Gastroesophageal sphincter (tissue), 4 donors: Measurements from ENCODE around the gene ABHD17C. TPM values are rescaled to one million over a fixed set of nuclear protein-coding genes. Genes with fewer than 3 reads are reported as not detected.

Experiments
- ATAC-seq: fragments of 150-250 bp; one replicate; pipeline ENCODE4 v1.9.1; 2016; ENCODE audit warnings: mild to moderate bottlenecking, moderate library complexity
- H3K27ac ChIP-seq, 4 donors: fragments of 200-600 bp; sonication (generic) in 3 of 4; 1 replicate in 3 of 4; 2 replicates in 1 of 4; pipeline ENCODE4 v1.5.1; 2016 to 2019
- H3K27me3 ChIP-seq: fragments of 200-600 bp; sonication (generic); one replicate; pipeline ENCODE4 v1.5.1; 2019
- H3K36me3 ChIP-seq, 2 donors: fragments of 200-600 bp; sonication (generic); one replicate each; pipeline ENCODE4 v1.5.1; 2019; ENCODE audit warnings: control low read depth in 1 of 2
- H3K4me1 ChIP-seq, 3 donors: fragments of 200-600 bp; sonication (generic); 1 replicate in 2 of 3; 2 replicates in 1 of 3; pipeline ENCODE4 v1.5.1; 2016 to 2019; ENCODE audit warnings: control low read depth in 2 of 3
- H3K4me3 ChIP-seq, 2 donors: fragments of 200-600 bp; sonication (generic); one replicate each; pipeline ENCODE4 v1.5.1; 2019; ENCODE audit warnings: mild to moderate bottlenecking in 1 of 2, moderate library complexity in 1 of 2
- H3K9me3 ChIP-seq, 3 donors: fragments of 200-600 bp; sonication (generic); one replicate each; pipeline ENCODE4 v1.5.1; 2017 to 2019; ENCODE audit warnings: control low read depth in 2 of 3
- EP300 ChIP-seq: sonication (generic); formaldehyde crosslinking; IDR thresholded peaks from one replicate; pipeline ENCODE4 v1.6.1; 2017; ENCODE audit warnings: antibody characterized with exemption, mild to moderate bottlenecking
- POLR2A ChIP-seq, 2 donors: fragments of 450-650 bp; IDR thresholded peaks; one replicate each; pipeline ENCODE4 v1.6.1; 2017; ENCODE audit warnings: antibody characterized with exemption in 2 of 2, mild to moderate bottlenecking in 2 of 2, moderate library complexity in 1 of 2
- POLR2AphosphoS5 ChIP-seq: sonication (generic); formaldehyde crosslinking; IDR thresholded peaks from one replicate; pipeline ENCODE4 v1.6.1; 2017; ENCODE audit warnings: antibody characterized with exemption
- WGBS, 2 donors: methylation state at CpG; one replicate each; pipeline ENCODE4 v1.1.5; 2018; ENCODE audit warnings: low coverage in 1 of 2; 5-methylcytosine and 5-hydroxymethylcytosine counted together
- total RNA-seq, 4 donors: library from RNA; depleted of rRNA; stranded (reverse); fragments of >200 nt; gene quantifications; one replicate each; pipeline ENCODE4 v1.1.0, GENCODE V29; 2016
- TF ChIP-seq, protein P1 (sequence below), 4 experiments: fragments of 200-600 bp in 2 of 4; fragments of 450-650 bp in 2 of 4; sonication (generic) in 1 of 4; IDR thresholded peaks; one replicate each; pipeline ENCODE4 v1.5.1; 2017 to 2019; ENCODE audit warnings: antibody characterized with exemption in 4 of 4, mild to moderate bottlenecking in 2 of 4, moderate library complexity in 2 of 4

The ABHD17C gene
- total RNA-seq, 4 donors from 2014 or later: 1.4 to 5.4 (median 3.5) TPM

DNA sequence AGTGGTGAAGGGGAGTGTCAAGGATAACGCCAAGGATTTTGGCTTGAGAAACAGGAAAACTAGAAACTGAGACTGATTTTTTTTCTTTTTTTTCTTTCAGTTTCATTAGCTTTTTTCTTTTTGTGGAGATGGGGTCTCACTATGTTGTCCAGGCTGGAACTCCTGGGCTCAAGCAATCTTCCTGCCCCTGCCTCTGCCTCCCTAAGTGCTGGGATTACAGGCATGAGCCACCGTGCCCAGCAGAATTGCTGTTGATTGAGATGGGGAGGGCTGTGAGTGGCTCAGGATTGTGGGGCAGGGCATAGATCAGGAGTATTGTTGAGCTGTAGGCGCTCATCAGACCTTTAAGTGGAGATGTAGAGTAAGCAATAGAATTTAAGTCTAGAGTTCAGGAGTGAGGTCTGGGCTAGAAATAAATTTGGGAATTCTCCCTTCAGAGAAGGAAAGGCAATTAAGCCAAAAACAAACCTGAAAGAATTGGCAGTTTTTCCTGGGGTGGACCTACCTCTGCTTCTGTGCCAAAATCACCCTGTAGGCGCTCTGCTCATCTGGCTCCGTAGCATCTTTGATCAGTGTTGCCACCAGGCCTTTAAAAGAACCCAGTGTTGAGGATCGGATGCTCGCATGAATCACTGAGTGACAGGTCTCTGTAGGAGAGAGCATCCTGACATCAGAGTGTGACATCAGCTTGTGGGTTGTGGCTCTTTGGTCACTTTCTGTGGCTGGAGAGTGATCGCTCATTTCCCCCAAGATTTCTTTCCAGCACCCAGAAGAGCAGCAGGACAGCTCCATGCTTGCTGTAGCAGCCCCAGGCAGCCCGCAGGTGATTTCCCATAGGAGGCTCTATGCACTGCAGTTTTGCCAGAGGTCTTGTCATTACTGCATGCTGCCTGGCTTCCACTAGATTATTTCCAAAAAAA is 15.8 kb downstream of the ABHD17C start:
- Histone ChIP-seq H3K4me1 (peaks cover 0 to 28% (median 0%) of the 10 kb centered on the region in 3 donors), H3K9me3 (no peaks in the 10 kb centered on the region), H3K4me3 (no peak overlapping the region), H3K27me3 (no peaks in the 10 kb centered on the region), H3K36me3 (no peaks in the 10 kb centered on the region), H3K27ac (no peak overlapping the region)
- TF ChIP-seq EP300 (no peak), POLR2A (IDR thresholded peaks at IDR 0.05) (no peak), POLR2AphosphoS5 (no peak)
- TF ChIP-seq, protein P1, sequence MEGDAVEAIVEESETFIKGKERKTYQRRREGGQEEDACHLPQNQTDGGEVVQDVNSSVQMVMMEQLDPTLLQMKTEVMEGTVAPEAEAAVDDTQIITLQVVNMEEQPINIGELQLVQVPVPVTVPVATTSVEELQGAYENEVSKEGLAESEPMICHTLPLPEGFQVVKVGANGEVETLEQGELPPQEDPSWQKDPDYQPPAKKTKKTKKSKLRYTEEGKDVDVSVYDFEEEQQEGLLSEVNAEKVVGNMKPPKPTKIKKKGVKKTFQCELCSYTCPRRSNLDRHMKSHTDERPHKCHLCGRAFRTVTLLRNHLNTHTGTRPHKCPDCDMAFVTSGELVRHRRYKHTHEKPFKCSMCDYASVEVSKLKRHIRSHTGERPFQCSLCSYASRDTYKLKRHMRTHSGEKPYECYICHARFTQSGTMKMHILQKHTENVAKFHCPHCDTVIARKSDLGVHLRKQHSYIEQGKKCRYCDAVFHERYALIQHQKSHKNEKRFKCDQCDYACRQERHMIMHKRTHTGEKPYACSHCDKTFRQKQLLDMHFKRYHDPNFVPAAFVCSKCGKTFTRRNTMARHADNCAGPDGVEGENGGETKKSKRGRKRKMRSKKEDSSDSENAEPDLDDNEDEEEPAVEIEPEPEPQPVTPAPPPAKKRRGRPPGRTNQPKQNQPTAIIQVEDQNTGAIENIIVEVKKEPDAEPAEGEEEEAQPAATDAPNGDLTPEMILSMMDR (IDR thresholded peaks at IDR 0.05): no peak
- no peak for ATAC-seq
- WGBS, 2 donors: 71 to 73% methylated on average over 3 to 4 of the region's 9 CpGs

DNA sequence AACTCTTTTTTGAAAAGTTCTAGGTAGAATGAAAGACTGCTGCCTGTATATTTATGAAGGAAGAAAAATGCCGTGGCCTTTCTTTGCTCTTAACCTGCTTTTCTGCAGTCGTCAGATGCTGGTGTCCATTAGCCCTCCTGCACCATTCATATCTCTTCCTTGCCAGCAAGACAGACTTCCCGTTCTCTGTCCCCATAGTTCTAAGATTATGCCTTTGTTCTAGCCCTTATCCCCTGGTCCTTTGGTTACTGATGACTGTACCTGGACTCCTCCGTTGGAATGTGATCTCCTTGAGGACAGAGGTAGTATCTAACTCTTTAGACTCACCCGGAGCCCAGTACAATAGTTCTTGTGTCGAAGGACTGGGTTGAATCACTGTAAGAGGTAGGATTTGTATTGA is 16.8 kb downstream of the ABHD17C start:
- Histone ChIP-seq H3K27me3 (no peaks in the 10 kb centered on the region), H3K4me3 (no peak overlapping the region), H3K36me3 (no peaks in the 10 kb centered on the region), H3K27ac (no peak overlapping the region), H3K4me1 (peaks cover 0 to 28% (median 0%) of the 10 kb centered on the region in 3 donors), H3K9me3 (no peaks in the 10 kb centered on the region)
- no peak for TF ChIP-seq POLR2AphosphoS5
- TF ChIP-seq, protein P1 (IDR thresholded peaks at IDR 0.05): no peak
- no peak for TF ChIP-seq EP300
- TF ChIP-seq POLR2A (IDR thresholded peaks at IDR 0.05): no peak
- WGBS, 2 donors: 86 to 92% methylated on average over 5 to 6 of the region's 6 CpGs
- ATAC-seq: no peak

DNA sequence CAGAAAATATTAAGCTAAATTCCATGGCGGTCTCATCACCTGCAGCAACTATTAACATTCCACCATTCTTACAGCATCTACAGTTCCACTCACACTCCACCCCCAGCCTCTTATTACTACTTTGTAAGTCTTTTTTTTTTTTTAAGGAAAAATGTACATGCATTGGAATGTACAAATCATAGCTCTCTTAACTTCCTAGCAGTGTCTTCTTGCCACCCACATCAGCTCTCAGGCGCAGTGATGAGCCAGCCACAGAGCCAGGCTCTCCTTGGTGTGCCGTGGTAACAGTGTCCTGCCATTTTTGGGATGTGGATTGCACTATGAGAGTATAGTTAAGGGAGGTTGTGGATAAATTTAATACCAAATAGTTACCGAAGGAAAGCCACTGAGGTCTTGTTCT is 17.8 kb downstream of the ABHD17C start:
- Histone ChIP-seq H3K4me1 (peaks cover 0 to 28% (median 0%) of the 10 kb centered on the region in 3 donors), H3K27ac (no peak overlapping the region), H3K27me3 (no peaks in the 10 kb centered on the region), H3K36me3 (no peaks in the 10 kb centered on the region), H3K4me3 (no peak overlapping the region), H3K9me3 (no peaks in the 10 kb centered on the region)
- TF ChIP-seq EP300 (no peak), POLR2AphosphoS5 (no peak), POLR2A (IDR thresholded peaks at IDR 0.05) (no peak)
- TF ChIP-seq, protein P1 (IDR thresholded peaks at IDR 0.05): no peak
- 93 to 100% methylated on average over 1 to 4 of the region's 4 CpGs for WGBS, 2 donors
- ATAC-seq: no peak

DNA sequence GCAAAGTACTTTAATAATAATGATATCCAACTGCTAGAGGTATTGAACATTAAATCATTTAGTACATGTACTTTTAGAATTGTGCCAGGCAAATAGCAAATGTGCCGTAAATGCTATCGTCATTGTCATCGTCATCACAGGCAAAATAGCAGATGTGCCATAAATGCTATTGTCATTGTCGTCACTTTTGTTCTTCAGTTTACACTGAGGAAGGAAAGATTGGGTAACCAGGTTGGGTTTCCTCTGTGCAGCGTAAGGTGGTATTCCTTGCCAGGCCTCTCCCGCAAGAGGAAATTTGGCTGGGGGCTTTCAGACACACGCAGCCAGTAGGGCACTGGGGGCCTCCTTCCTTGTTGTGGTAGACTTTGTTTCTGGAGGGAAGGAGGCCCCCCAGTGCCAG is 26.4 kb downstream of the ABHD17C start:
- no peak overlapping the region for H3K27ac ChIP-seq
- no peaks in the 10 kb centered on the region for H3K27me3 ChIP-seq
- peaks cover 0 to 2% (median 0%) of the 10 kb centered on the region in 3 donors for H3K4me1 ChIP-seq
- no peak for TF ChIP-seq POLR2AphosphoS5
- TF ChIP-seq, protein P1 (IDR thresholded peaks at IDR 0.05): no peak
- TF ChIP-seq POLR2A (IDR thresholded peaks at IDR 0.05): no peak
- no peak for TF ChIP-seq EP300
- H3K4me3 ChIP-seq: no peak overlapping the region
- H3K9me3 ChIP-seq: no peaks in the 10 kb centered on the region
- no peaks in the 10 kb centered on the region for H3K36me3 ChIP-seq
- no peak for ATAC-seq
- WGBS, 2 donors: 81 to 86% methylated on average over 4 to 5 of the region's 7 CpGs

DNA sequence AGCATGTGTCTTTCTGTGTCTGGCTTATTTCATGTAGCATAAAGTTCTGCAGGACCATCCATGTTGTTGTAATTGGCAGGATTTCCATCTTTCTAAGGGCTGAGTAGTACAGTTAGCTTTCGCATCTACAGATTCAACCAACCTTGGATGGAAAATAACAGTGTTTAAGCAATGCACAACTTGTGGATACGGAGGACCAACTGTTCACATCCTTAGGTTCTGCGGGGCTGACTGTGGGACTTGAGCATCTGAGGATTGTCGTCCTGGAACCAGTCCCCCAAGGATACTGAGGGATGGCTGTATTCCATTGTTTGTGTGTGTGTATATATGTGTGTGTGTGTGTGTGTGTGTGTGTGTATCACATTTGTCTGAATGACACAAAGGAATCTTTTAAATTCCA is 27.7 kb downstream of the ABHD17C start:
- ATAC-seq: no peak
- peaks cover 0 to 15% (median 1%) of the 10 kb centered on the region in 3 donors for H3K4me1 ChIP-seq
- H3K9me3 ChIP-seq: no peaks in the 10 kb centered on the region
- no peak overlapping the region for H3K4me3 ChIP-seq
- WGBS, 2 donors: 89 to 93% methylated on average over 2 to 4 of the region's 4 CpGs
- H3K27ac ChIP-seq: no peak overlapping the region
- no peaks in the 10 kb centered on the region for H3K27me3 ChIP-seq
- no peaks in the 10 kb centered on the region for H3K36me3 ChIP-seq
- TF ChIP-seq, protein P1 (IDR thresholded peaks at IDR 0.05): no peak
- no peak for TF ChIP-seq POLR2AphosphoS5
- no peak for TF ChIP-seq EP300
- no peak for TF ChIP-seq POLR2A (IDR thresholded peaks at IDR 0.05)
